ENCODE measurements around the gene ELK3. TPM values are rescaled to one million over a fixed set of nuclear protein-coding genes. Genes with fewer than 3 reads are reported as not detected.

Gene ELK3
- total RNA-seq (2014; rRNA removed; shearing (Covaris generic); ENCODE audit: low replicate concordance) = 4.8 and 5.7 TPM in 2 replicates

GRCh38 chr12:96193725-96194575 lies at the start of gene ELK3:
ELK3 (plus strand) TSS chr12:96194375.
- peak within 1 kb of the TSS; percentile 75 for H3K4me3 ChIP-seq
- H3K27me3 ChIP-seq = no peaks in the 10 kb centered on the region
- DNase-seq = peak; percentile 68
- H3K9me3 ChIP-seq = no peaks in the 10 kb centered on the region
- H3K36me3 ChIP-seq = no peaks in the 10 kb centered on the region

GRCh38 chr12:96146747-96147146 lies 47.4 kb upstream of the ELK3 start:
- H3K36me3 ChIP-seq = no peaks in the 10 kb centered on the region
- H3K9me3 ChIP-seq = no peaks in the 10 kb centered on the region
- H3K27me3 ChIP-seq = no peaks in the 10 kb centered on the region
- DNase-seq = no peak
- no peak overlapping the region for H3K4me3 ChIP-seq

GRCh38 chr12:96150442-96150841 lies 43.7 kb upstream of the ELK3 start:
- no peaks in the 10 kb centered on the region for H3K9me3 ChIP-seq
- no peaks in the 10 kb centered on the region for H3K36me3 ChIP-seq
- H3K4me3 ChIP-seq = no peak overlapping the region
- H3K27me3 ChIP-seq = no peaks in the 10 kb centered on the region
- no peak for DNase-seq

DNA sequence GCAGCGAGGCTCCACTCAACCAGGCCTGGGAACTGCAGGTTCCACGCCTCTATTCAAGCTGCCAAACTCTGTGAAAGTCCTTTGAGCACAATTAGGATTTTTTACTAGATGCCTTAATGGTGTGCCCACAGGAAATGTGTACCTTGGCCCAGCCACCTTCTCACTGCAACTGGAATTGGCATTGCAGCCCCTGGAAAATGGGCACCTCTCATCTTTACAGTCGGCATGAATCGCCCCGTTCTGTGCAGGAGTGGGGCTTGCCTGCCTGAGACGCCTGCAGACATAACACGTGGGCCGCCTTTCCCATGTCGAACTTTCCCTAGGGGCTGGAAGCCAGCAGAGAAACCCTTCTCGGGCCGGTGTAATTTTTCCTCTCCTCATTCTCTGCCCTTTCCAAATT lies 42.0 kb upstream of the ELK3 start:
- Histone ChIP-seq H3K36me3 (no peaks in the 10 kb centered on the region), H3K4me3 (no peak overlapping the region), H3K27me3 (no peaks in the 10 kb centered on the region), H3K9me3 (no peaks in the 10 kb centered on the region)
- no peak for DNase-seq

DNA sequence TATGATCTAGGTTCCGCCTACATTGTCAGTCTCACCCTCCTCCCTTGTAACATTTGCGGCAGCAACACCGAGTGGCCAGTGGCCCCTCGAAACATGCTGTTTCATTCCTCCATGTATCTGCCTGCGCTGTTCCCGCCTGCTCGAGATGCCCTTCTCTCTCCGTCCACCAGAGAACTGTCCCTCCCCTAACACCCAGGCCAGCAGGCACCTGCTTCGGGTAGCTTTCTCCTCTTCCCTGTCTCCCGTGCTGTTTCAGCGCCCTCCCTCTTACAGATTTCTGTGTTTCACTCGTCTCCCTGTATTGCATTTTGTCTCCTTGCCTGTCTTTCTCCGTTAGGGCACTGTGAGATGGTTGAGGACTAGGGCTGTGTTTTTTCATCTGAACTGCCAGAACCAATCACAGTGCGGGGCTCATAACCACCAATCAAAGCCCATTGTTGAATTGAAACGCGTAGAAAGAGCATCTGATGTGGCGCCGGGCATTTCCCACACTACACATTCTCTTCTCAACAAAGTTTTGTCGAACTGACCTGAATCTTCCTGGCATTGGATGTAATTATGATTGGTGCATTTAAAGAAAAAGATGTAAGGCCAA lies 40.9 kb upstream of the ELK3 start:
- DNase-seq = no peak
- Histone ChIP-seq H3K27me3 (no peaks in the 10 kb centered on the region), H3K9me3 (no peaks in the 10 kb centered on the region), H3K4me3 (no peak overlapping the region), H3K36me3 (no peaks in the 10 kb centered on the region)

DNA sequence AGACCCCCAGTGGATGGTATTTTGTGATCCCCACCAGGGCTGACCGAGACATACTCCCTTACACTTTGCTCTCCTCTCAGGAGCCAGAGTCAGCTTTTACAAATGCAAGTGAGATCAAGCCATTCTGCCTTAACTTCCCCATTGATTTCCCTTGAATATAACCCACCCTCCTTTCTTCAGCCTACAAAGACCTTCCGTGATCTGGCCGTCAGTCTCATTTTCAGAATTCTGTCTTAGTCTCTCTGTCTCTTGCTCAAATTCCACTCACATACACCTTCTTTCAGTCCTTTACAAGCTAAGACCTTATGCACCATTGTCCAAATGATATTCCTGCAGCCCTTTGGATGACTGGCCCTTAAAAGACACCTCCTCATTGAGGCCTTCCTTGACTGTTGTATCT lies 39.0 kb upstream of the ELK3 start:
- DNase-seq = no peak
- Histone ChIP-seq H3K9me3 (no peaks in the 10 kb centered on the region), H3K36me3 (no peaks in the 10 kb centered on the region), H3K4me3 (no peak overlapping the region), H3K27me3 (no peaks in the 10 kb centered on the region)

DNA sequence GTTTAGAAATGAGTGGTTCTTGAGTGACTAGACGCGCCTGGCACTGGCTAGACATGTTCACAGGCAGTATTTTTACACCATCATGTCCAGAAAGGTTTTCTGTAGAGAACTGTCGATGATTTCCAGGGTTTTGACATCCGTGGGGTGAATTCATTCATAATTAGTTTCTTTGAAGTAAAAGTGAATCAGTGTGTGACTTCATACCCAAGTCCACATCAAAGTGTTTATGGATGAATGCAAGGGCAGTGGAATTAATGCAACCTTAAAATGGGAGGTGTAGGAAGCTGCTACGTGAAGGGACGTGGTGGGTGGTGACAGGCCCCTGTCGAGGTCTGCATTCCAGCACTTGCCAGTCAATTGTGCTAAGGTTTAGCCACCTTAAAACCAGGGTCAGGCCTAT lies 38.4 kb upstream of the ELK3 start:
- Histone ChIP-seq H3K36me3 (no peaks in the 10 kb centered on the region), H3K9me3 (no peaks in the 10 kb centered on the region), H3K27me3 (no peaks in the 10 kb centered on the region), H3K4me3 (no peak overlapping the region)
- no peak for DNase-seq

DNA sequence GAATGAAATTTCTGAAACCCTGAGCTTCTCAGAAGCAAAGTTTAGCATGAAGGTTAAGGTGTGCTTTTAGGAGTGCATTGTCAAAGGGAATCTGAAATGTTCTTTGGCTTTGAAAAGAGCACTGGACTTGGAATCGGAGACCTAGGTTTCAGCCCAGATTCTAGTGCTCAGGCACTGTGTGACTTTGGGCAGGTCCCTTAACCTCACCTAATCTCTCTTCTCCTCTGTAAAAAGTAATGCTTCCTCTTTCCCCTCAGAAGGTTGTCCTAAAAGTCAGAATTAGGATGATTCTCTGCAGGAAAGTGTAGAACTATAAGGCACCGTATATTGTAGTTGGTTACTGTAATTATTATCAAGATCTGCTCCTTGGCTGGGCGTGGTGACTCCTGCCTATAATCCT lies 38.0 kb upstream of the ELK3 start:
- no peaks in the 10 kb centered on the region for H3K9me3 ChIP-seq
- no peak for DNase-seq
- no peaks in the 10 kb centered on the region for H3K36me3 ChIP-seq
- no peak overlapping the region for H3K4me3 ChIP-seq
- no peaks in the 10 kb centered on the region for H3K27me3 ChIP-seq

DNA sequence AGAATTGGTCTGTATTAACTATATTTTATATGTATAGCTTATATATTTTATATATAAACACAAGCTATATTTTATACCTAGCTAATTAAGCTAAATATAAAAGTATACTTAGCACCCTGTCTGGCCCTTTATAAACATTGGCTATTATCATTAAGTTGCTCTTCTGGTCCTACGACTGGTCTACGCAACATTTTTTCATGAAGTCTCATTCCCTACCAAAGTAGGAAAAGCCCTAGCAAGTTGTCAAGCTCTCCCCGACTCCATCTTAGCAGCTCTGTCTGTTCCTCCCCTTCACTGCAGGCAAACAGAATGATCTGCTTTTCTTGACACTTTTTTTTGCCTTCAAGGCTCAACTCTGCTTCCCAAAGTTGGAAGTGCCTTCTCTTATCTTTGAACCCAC lies 36.7 kb upstream of the ELK3 start:
- Histone ChIP-seq H3K4me3 (no peak overlapping the region), H3K36me3 (no peaks in the 10 kb centered on the region), H3K9me3 (no peaks in the 10 kb centered on the region), H3K27me3 (no peaks in the 10 kb centered on the region)
- DNase-seq = no peak

DNA sequence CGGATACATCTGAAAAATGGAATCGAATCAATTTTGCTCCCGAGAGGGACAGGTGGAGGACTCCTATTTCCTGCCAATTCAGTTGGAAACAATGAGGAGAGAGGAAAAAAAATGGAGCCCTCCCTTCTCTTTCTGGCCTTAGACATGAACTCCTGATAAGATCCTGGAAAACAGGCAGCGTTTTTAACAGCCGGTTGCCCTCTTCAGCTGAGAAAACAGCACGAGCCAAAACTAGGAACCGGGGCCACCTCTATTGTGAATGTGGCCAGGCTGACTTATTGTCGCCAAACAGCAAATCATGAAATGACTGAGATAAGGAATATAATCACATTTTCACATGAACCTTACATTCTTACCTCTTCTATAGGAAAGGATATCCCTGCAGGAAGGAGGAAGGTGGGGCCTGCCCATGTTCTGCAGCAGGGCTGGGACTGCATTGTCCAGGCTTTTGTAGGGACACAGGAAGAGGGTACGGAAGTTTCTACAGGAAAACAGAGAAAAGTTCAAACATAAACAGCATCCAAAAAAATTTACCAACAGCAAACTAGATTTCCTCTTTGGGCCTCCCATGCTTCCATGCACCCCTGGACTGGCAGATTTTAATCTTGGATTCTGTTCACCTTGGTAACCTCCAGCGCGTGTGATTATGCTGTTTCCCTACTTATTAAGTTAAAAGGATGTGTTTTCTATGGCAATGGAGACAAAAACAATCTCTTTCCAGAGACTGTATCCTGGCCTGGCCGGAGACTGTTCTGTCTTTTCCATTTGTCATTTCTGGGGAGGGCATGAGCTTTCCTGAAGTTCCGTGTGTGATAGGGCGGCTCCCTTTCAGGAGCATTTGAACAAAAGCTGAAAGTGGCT lies 29.0 kb upstream of the ELK3 start:
- no peak for DNase-seq
- no peaks in the 10 kb centered on the region for H3K27me3 ChIP-seq
- H3K9me3 ChIP-seq = no peaks in the 10 kb centered on the region

DNA sequence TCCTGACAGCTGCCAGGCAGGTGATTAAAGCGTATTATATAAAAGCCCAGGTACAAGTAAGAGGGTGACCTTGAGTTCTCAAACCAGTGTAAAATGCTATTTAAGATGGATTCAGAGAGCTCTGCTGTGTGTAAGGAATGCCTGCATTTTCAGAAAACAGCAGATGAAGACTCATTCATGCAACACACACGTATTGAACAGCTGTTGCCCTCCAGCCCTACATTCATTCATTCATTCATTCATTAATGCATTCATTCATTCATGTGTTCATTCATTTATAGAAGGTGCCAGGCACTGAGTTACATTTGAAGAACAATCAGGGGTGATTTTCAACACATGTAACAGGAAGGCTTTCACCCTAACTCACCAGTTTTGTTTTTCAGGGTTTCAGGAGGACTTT lies 27.4 kb upstream of the ELK3 start:
- H3K36me3 ChIP-seq = no peaks in the 10 kb centered on the region
- no peaks in the 10 kb centered on the region for H3K27me3 ChIP-seq
- DNase-seq = no peak
- no peaks in the 10 kb centered on the region for H3K9me3 ChIP-seq
- no peak overlapping the region for H3K4me3 ChIP-seq

More for the DNA sequence above, 29.0 kb upstream of the ELK3 start:
- Histone ChIP-seq H3K36me3 (no peaks in the 10 kb centered on the region), H3K4me3 (no peak overlapping the region)

- Histone ChIP-seq H3K27me3 (no peaks in the 10 kb centered on the region), H3K9me3 (no peaks in the 10 kb centered on the region), H3K36me3 (no peaks in the 10 kb centered on the region), H3K4me3 (no peak overlapping the region)
- DNase-seq = no peak
Measured at GRCh38 chr12:96167492-96167891, 26.7 kb upstream of the ELK3 start.

- Histone ChIP-seq H3K27me3 (no peaks in the 10 kb centered on the region), H3K9me3 (no peaks in the 10 kb centered on the region), H3K36me3 (no peaks in the 10 kb centered on the region), H3K4me3 (no peak overlapping the region)
- no peak for DNase-seq
Measured at GRCh38 chr12:96170328-96170727, 23.8 kb upstream of the ELK3 start.

DNA sequence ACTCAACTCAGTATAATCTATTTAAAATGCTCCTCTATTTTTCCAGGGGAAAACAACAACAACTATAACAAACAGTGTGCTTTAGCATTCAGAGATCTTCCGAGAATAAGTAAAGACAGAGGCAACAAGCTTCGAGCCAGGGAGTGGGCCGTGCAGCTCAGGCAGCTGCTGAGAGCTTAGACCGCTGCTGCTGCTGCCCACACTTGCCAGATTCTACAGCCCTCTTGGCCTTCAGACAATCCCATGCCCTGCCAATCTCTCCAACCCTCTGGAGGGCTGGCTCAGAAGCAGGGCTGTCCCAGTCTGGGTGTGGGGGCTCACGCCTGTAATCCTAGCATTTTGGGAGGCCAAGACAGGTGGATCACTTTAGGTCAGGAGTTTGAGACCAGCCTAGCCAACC lies 23.4 kb upstream of the ELK3 start:
- Histone ChIP-seq H3K27me3 (no peaks in the 10 kb centered on the region), H3K4me3 (no peak overlapping the region), H3K36me3 (no peaks in the 10 kb centered on the region), H3K9me3 (no peaks in the 10 kb centered on the region)
- DNase-seq = no peak

- no peaks in the 10 kb centered on the region for H3K36me3 ChIP-seq
- H3K9me3 ChIP-seq = no peaks in the 10 kb centered on the region
- H3K4me3 ChIP-seq = no peak overlapping the region
- no peaks in the 10 kb centered on the region for H3K27me3 ChIP-seq
- DNase-seq = no peak
Measured at GRCh38 chr12:96171905-96172304, 22.3 kb upstream of the ELK3 start.

- no peaks in the 10 kb centered on the region for H3K9me3 ChIP-seq
- H3K36me3 ChIP-seq = no peaks in the 10 kb centered on the region
- H3K27me3 ChIP-seq = no peaks in the 10 kb centered on the region
- DNase-seq = no peak
- no peak overlapping the region for H3K4me3 ChIP-seq
Measured at GRCh38 chr12:96172981-96173380, 21.2 kb upstream of the ELK3 start.

- Histone ChIP-seq H3K9me3 (no peaks in the 10 kb centered on the region), H3K36me3 (no peaks in the 10 kb centered on the region), H3K27me3 (no peaks in the 10 kb centered on the region), H3K4me3 (no peak overlapping the region)
- DNase-seq = no peak
Measured at GRCh38 chr12:96176575-96176974, 17.6 kb upstream of the ELK3 start.

Measured in MG63 (cell line).